WTC11 (cell line): ENCODE results near the gene LYRM7.

Experiments
- ATF3 ChIP-seq: sonication (generic); formaldehyde crosslinking; conservative IDR thresholded peaks from 2 replicates; pipeline ENCODE4 v1.8.1; 2022; ENCODE audit warnings: mild to moderate bottlenecking, missing genetic modification reagents
- CREB1 ChIP-seq: sonication (generic); formaldehyde crosslinking; IDR thresholded peaks from 2 replicates; pipeline ENCODE4 v1.8.0; 2023; ENCODE audit warnings: mild to moderate bottlenecking, missing genetic modification reagents
- CTCF ChIP-seq: fragments of 200-600 bp; IDR thresholded peaks from 2 replicates; pipeline ENCODE4 v1.8.0; 2022; ENCODE audit warnings: antibody characterized with exemption
- E2F1 ChIP-seq: sonication (generic); formaldehyde crosslinking; IDR thresholded peaks from 2 replicates; pipeline ENCODE4 v1.8.0; 2022; ENCODE audit warnings: mild to moderate bottlenecking, missing genetic modification reagents
- ESRRA ChIP-seq: sonication (generic); formaldehyde crosslinking; IDR thresholded peaks from 2 replicates; pipeline ENCODE4 v1.8.1; 2022; ENCODE audit warnings: mild to moderate bottlenecking, missing genetic modification reagents, borderline replicate concordance
- ETV6 ChIP-seq: sonication (generic); formaldehyde crosslinking; IDR thresholded peaks from 2 replicates; pipeline ENCODE4 v1.8.1; 2022; ENCODE audit warnings: mild to moderate bottlenecking, missing genetic modification reagents
- IRF1 ChIP-seq: sonication (generic); formaldehyde crosslinking; IDR thresholded peaks from 2 replicates; pipeline ENCODE4 v1.8.0; 2023; ENCODE audit warnings: missing genetic modification reagents
- JAZF1 ChIP-seq: fragments of 250-450 bp; sonication (Bioruptor Pico); IDR thresholded peaks from 2 replicates; pipeline ENCODE4 v1.9.0; 2021; ENCODE audit warnings: moderate library complexity, mild to moderate bottlenecking, inconsistent platforms
- NFYB ChIP-seq: sonication (generic); formaldehyde crosslinking; conservative IDR thresholded peaks from 2 replicates; pipeline ENCODE4 v1.8.0; 2022; ENCODE audit warnings: low read depth, missing genetic modification reagents
- RELA ChIP-seq: sonication (generic); formaldehyde crosslinking; IDR thresholded peaks from 2 replicates; pipeline ENCODE4 v1.8.1; 2022; ENCODE audit warnings: missing genetic modification reagents, mild to moderate bottlenecking, borderline replicate concordance
- ZNF232 ChIP-seq: sonication (generic); formaldehyde crosslinking; IDR thresholded peaks from 2 replicates; pipeline ENCODE4 v1.8.0; 2022; ENCODE audit warnings: mild to moderate bottlenecking, missing genetic modification reagents

- TF ChIP-seq CTCF (no peak), NFYB (no peak), ATF3 (no peak), ZNF232 (CRISPR knock-in tag) (no peak), ETV6 (CRISPR knock-in tag) (no peak), E2F1 (CRISPR knock-in tag) (no peak), JAZF1 (CRISPR knock-in tag) (no peak), RELA (CRISPR knock-in tag) (no peak), ESRRA (CRISPR knock-in tag) (no peak), IRF1 (CRISPR knock-in tag) (no peak), CREB1 (CRISPR knock-in tag) (no peak)
These were observed 58.9 kb downstream of the LYRM7 start for GRCh38 chr5:131229623-131230022.
